ENCODE results near the gene GABARAP. TPM values are rescaled to one million over a fixed set of nuclear protein-coding genes. Genes with fewer than 3 reads are reported as not detected.
A peak's percentile ranks its signal among the peaks of the same experiment; 100 is the strongest.
"Not testable (repeated sequence)": the region's sequence is repeated elsewhere in the genome, so short reads cannot be mapped to it uniquely, and the experiment has no call there.

The GABARAP gene
- polyA plus RNA-seq, 12 donors: 201 to 913 (median 299) TPM; not detected in 1

GRCh38 chr17:7243838-7244237, 1.6 kb upstream of the GABARAP start:
- not testable (repeated sequence) for DNase-seq

GRCh38 chr17:7243453-7243729, 1.1 kb upstream of the GABARAP start:
- DNase-seq: no peak

GRCh38 chr17:7242717-7243452, 636 bp upstream of the GABARAP start:
- peak; percentile 98 for DNase-seq

- no peak for DNase-seq
These were observed 1.0 kb downstream of the GABARAP start for GRCh38 chr17:7241090-7241733.

GRCh38 chr17:7240375-7240774, 1.9 kb downstream of the GABARAP start:
- no peak for DNase-seq

GRCh38 chr17:7239091-7240027, 2.9 kb downstream of the GABARAP start, which contains the start of gene PHF23:
Gene PHF23, minus strand, starts transcription at chr17:7239457. Its CDS starts 178 bp downstream, at chr17:7239279.
- DNase-seq: peak; percentile 100

GRCh38 chr17:7238420-7239090, 3.7 kb downstream of the GABARAP start:
- DNase-seq: no peak

- DNase-seq: peak; percentile 74
These were observed 4.4 kb downstream of the GABARAP start for GRCh38 chr17:7237761-7238419.

GRCh38 chr17:7237266-7237760, 4.9 kb downstream of the GABARAP start:
- DNase-seq: no peak

GRCh38 chr17:7236808-7237207, 5.4 kb downstream of the GABARAP start:
- no peak for DNase-seq

GRCh38 chr17:7235693-7236665, 6.3 kb downstream of the GABARAP start:
- no peak for DNase-seq

- DNase-seq: peak; percentile 96
These were observed 7.9 kb downstream of the GABARAP start, which contains the start of gene DVL2 for GRCh38 chr17:7234083-7234951. Gene DVL2, minus strand, starts transcription at chr17:7234517. Its CDS starts 255 bp downstream, at chr17:7234262.

- DNase-seq: no peak
These were observed 8.6 kb downstream of the GABARAP start for GRCh38 chr17:7233701-7234082.

- no peak for DNase-seq
These were observed 10.1 kb downstream of the GABARAP start for GRCh38 chr17:7232114-7232513.

- DNase-seq: no peak
These were observed 12.7 kb downstream of the GABARAP start for GRCh38 chr17:7229504-7229903.

GRCh38 chr17:7228920-7229319, 13.3 kb downstream of the GABARAP start:
- no peak for DNase-seq

GRCh38 chr17:7226721-7227710, 15.2 kb downstream of the GABARAP start:
- no peak for DNase-seq

Data from muscle of arm (tissue), 12 donors.